SU-DHL-6 (cell line): ENCODE measurements around the gene TM4SF1.

ENCODE experiments used
- CTCF ChIP-seq: fragments of 200-600 bp; sonication (generic); IDR thresholded peaks from one replicate; pipeline ENCODE4 v1.5.1; 2017; ENCODE audit warnings: antibody characterized with exemption, mild to moderate bottlenecking, low read length, moderate library complexity; ENCODE audit not compliant: insufficient read depth, poor library complexity, severe bottlenecking
- EZH2phosphoT487 ChIP-seq: fragments of 200-600 bp; sonication (generic), shearing (Covaris generic); conservative IDR thresholded peaks from 2 replicates; pipeline ENCODE4 v1.6.1; 2018; ENCODE audit warnings: mild to moderate bottlenecking, antibody characterized with exemption, low read length, moderate library complexity, mixed read lengths

GRCh38 chr3:149390772-149391212 is 13.3 kb upstream of the TM4SF1 start:
- TF ChIP-seq CTCF, result no peak
- no peak for TF ChIP-seq EZH2phosphoT487
